ENCODE measurements around the gene BABAM1. TPM values are rescaled to one million over a fixed set of nuclear protein-coding genes. Genes with fewer than 3 reads are reported as not detected.
A peak's percentile ranks its signal among the peaks of the same experiment; 100 is the strongest.

Gene BABAM1
- total and polyA plus RNA-seq, 2 donors: 94.4 to 97.0 TPM

GRCh38 chr19:17240062-17240752 lies 27.0 kb upstream of the BABAM1 start:
- Histone ChIP-seq H3K27me3 (ENCODE audit: control insufficient read depth in 2 of 2, insufficient read depth in 1 of 2, low read length in 1 of 2) (peaks cover 22 to 38% of the 10 kb centered on the region in 2 donors), H3K36me3 (ENCODE audit: control insufficient read depth in 2 of 2, insufficient read depth in 2 of 2, low read length in 1 of 2) (no peaks in the 10 kb centered on the region), H3K4me1 (ENCODE audit: control insufficient read depth in 2 of 2, insufficient read depth in 2 of 2, low read length in 2 of 2) (peaks cover 10 to 12% of the 10 kb centered on the region in 2 donors), H3K27ac (ENCODE audit: low read depth in 1 of 2, low read length in 1 of 2) (no peak overlapping the region), H3K4me3 (ENCODE audit: low read length in 2 of 2) (no peak overlapping the region), H3K9me3 (ENCODE audit: control insufficient read depth in 2 of 2, insufficient read depth in 1 of 2, low read length in 1 of 2) (peaks cover 0 to 4% of the 10 kb centered on the region in 2 donors)
- 91% methylated on average over 24 of the region's 24 CpGs for whole genome bisulfite sequencing
- no peak for DNase-seq (ENCODE audit: low read depth in 6 of 9, low spot score in 9 of 9)

GRCh38 chr19:17240826-17241399 lies 26.3 kb upstream of the BABAM1 start:
- Histone ChIP-seq H3K9me3 (ENCODE audit: control insufficient read depth in 2 of 2, insufficient read depth in 1 of 2, low read length in 1 of 2) (peaks cover 0 to 4% of the 10 kb centered on the region in 2 donors), H3K27ac (ENCODE audit: low read depth in 1 of 2, low read length in 1 of 2) (no peak overlapping the region), H3K36me3 (ENCODE audit: control insufficient read depth in 2 of 2, insufficient read depth in 2 of 2, low read length in 1 of 2) (no peaks in the 10 kb centered on the region), H3K4me3 (ENCODE audit: low read length in 2 of 2) (no peak overlapping the region), H3K27me3 (ENCODE audit: control insufficient read depth in 2 of 2, insufficient read depth in 1 of 2, low read length in 1 of 2) (peaks cover 28 to 39% of the 10 kb centered on the region in 2 donors), H3K4me1 (ENCODE audit: control insufficient read depth in 2 of 2, insufficient read depth in 2 of 2, low read length in 2 of 2) (peaks cover 9 to 10% of the 10 kb centered on the region in 2 donors)
- DNase-seq (ENCODE audit: low read depth in 6 of 9, low spot score in 9 of 9): no peak
- WGBS: 97% methylated on average over 6 of the region's 6 CpGs

DNA sequence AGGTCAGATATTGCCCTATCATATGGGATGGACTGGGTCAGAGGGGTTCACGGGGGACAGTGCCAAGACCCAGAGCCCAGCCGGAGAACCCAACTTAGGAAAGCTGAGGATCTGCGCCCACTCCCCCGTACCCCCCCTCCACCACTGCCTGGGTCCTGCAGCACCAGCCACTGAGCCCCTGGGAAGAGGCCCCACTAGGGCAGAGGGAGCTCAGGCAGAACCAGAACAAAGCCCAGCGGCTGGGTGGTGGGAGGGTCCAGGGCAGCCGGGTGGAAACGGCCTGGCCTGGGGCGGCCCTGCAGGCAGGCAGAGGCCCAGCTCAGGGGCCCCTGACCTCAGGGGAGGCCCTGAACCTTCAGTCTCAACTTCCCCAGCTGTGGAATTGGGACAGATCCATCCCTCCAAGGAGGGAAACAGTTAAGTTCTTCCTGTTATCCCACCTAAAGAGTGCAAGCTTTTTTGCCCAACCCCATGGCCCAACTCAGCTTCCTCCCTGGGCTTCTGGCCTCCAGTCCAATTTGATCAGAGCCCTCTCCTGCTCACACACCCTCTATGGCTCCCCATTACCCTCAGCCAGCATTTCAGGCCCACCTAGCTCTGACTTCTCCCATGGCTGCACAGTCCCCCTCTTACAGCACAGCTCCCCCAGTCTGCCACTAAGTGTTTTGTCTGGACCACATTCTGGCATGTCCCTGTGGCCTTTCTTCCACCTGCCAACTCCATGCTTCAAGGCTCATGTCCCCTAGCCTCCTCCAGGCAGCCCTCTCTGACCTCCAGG lies 24.6 kb upstream of the BABAM1 start:
- Histone ChIP-seq H3K4me1 (ENCODE audit: control insufficient read depth in 2 of 2, insufficient read depth in 2 of 2, low read length in 2 of 2) (peaks cover 4 to 15% of the 10 kb centered on the region in 2 donors), H3K4me3 (ENCODE audit: low read length in 2 of 2) (no peak overlapping the region), H3K27me3 (ENCODE audit: control insufficient read depth in 2 of 2, insufficient read depth in 1 of 2, low read length in 1 of 2) (peaks cover 36 to 55% of the 10 kb centered on the region in 2 donors), H3K27ac (ENCODE audit: low read depth in 1 of 2, low read length in 1 of 2) (no peak overlapping the region), H3K9me3 (ENCODE audit: control insufficient read depth in 2 of 2, insufficient read depth in 1 of 2, low read length in 1 of 2) (peaks cover 0 to 8% of the 10 kb centered on the region in 2 donors), H3K36me3 (ENCODE audit: control insufficient read depth in 2 of 2, insufficient read depth in 2 of 2, low read length in 1 of 2) (no peaks in the 10 kb centered on the region)
- DNase-seq (ENCODE audit: low read depth in 6 of 9, low spot score in 9 of 9): no peak
- WGBS: 81% methylated on average over 8 of the region's 8 CpGs

DNA sequence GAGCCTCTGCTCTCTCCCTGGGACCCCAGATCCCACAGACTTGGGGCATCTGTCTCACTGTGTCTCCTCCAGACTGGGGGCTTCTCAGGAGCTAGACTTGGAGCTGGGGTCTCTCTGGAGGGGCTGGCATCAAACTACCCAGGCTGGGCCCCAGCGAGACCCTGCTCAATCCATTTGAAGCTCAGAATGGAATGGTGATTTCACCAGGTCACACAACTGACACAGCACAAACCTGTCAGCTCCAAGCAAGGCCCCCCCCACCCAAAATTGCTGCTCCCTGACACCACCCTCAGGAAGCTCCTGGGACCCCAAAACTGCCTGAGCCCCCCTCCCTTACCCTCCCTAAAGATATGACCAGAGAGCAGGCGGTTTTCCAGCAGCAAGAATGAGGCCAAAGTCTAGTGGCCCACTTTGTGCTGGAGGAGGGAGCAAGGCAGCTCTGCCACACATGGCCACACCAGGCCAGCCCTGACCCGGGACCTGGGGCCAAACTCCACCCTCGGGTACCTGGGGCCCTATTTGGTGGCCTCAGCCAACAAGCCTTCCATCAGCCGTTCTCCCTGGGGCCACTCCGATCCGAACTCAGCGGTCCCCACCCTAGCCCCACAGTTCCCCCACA lies 23.9 kb upstream of the BABAM1 start:
- Histone ChIP-seq H3K4me1 (ENCODE audit: control insufficient read depth in 2 of 2, insufficient read depth in 2 of 2, low read length in 2 of 2) (peaks cover 4 to 15% of the 10 kb centered on the region in 2 donors), H3K27me3 (ENCODE audit: control insufficient read depth in 2 of 2, insufficient read depth in 1 of 2, low read length in 1 of 2) (peaks cover 36 to 62% of the 10 kb centered on the region in 2 donors), H3K36me3 (ENCODE audit: control insufficient read depth in 2 of 2, insufficient read depth in 2 of 2, low read length in 1 of 2) (no peaks in the 10 kb centered on the region), H3K27ac (ENCODE audit: low read depth in 1 of 2, low read length in 1 of 2) (no peak overlapping the region), H3K4me3 (ENCODE audit: low read length in 2 of 2) (peak overlapping the region in 1 of 2 donors; percentile 33), H3K9me3 (ENCODE audit: control insufficient read depth in 2 of 2, insufficient read depth in 1 of 2, low read length in 1 of 2) (peaks cover 0 to 8% of the 10 kb centered on the region in 2 donors)
- DNase-seq (ENCODE audit: low read depth in 6 of 9, low spot score in 9 of 9): no peak
- 93% methylated on average over 8 of the region's 8 CpGs for WGBS

DNA sequence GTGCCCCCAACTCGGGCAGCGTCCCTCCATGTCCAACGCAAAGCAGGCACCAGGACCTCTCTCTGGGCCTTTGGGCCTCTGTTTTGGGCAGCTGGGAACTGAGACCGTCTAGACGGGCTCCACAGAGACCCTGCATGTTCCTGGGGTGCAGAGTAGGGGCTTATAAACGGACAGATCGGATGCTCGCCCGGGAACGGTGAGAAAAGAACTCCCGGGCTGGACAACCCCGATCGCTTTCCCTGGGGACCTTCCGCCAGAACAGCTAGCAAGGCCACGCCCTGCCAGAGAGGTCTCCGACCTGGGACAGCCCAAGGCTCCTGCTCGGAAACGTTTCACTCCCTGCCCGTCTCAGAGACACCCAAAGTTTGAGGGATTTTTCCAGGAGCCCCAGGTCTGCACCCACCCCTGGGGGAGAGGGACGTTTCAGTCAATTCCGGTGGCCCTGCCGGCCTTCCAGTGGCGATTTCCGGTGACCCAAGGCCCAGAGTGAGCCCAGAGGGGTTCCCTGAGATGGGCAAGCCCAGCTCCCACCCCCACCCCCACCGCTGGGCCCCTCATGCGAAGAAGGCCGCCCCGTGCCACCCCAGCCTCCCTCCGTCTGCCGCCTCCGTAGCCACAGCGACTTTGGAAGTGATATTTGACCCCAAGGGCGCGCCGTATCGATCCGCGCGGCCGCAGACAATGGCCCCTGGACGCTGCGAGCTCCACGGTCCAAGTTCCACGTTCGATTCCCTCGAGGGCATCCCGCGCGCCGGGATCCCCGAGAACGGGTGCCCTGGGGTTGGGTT lies 23.2 kb upstream of the BABAM1 start:
- Histone ChIP-seq H3K27me3 (ENCODE audit: control insufficient read depth in 2 of 2, insufficient read depth in 1 of 2, low read length in 1 of 2) (peaks cover 36 to 66% of the 10 kb centered on the region in 2 donors), H3K27ac (ENCODE audit: low read depth in 1 of 2, low read length in 1 of 2) (peak overlapping the region in 1 of 2 donors; percentile 42), H3K4me3 (ENCODE audit: low read length in 2 of 2) (peak overlapping the region; percentile 33 to 72), H3K4me1 (ENCODE audit: control insufficient read depth in 2 of 2, insufficient read depth in 2 of 2, low read length in 2 of 2) (peaks cover 4 to 15% of the 10 kb centered on the region in 2 donors), H3K9me3 (ENCODE audit: control insufficient read depth in 2 of 2, insufficient read depth in 1 of 2, low read length in 1 of 2) (peaks cover 0 to 8% of the 10 kb centered on the region in 2 donors), H3K36me3 (ENCODE audit: control insufficient read depth in 2 of 2, insufficient read depth in 2 of 2, low read length in 1 of 2) (no peaks in the 10 kb centered on the region)
- 72% methylated on average over 52 of the region's 52 CpGs for WGBS
- no peak for DNase-seq (ENCODE audit: low read depth in 6 of 9, low spot score in 9 of 9)

DNA sequence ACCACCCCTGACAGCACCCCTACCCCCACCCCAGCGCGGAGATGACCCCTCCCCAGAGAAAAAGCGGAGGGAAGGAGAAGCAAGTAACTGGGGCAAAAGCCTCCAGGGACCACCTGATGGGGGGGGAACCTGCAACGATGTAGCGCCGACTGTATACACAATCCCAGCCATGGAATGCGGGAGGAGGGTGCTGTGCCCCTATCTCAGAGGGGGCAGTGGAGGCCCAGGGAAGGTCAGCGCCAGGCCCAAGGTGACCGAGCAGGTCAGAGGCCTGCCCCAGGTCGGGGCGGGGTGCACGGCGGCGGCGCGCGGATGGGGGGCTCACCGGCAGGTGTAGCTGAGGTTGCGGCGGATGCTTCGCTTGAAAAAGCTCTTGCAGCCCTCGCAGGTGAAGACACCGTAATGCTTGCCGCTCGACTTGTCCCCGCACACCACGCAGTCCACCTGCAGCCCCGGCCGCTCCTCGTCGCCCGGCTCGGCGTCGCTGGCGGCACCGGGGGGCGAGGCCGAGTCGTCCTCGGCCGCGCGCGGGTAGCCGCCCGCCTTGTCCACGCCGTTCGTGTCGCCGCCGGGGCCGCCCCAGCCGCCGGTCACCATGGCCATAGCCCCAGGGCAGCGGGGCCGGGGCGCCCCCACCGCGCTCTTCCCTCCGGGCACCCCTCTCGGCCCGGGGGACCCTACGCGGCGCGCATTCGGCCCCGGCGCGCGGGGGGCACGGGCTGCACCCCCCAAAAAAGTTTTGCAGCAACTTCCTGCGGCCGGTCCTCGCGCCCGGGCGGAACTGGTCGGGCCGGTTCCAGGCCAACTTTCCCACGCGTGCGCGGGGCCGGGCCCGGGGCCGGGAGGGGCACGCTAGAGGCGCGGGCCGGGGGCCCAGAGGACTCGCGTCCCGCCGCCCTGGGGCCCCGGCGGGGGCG lies 22.4 kb upstream of the BABAM1 start:
- Histone ChIP-seq H3K4me1 (ENCODE audit: control insufficient read depth in 2 of 2, insufficient read depth in 2 of 2, low read length in 2 of 2) (peaks cover 4 to 18% of the 10 kb centered on the region in 2 donors), H3K4me3 (ENCODE audit: low read length in 2 of 2) (peak overlapping the region; percentile 33 to 72), H3K9me3 (ENCODE audit: control insufficient read depth in 2 of 2, insufficient read depth in 1 of 2, low read length in 1 of 2) (peaks cover 0 to 8% of the 10 kb centered on the region in 2 donors), H3K36me3 (ENCODE audit: control insufficient read depth in 2 of 2, insufficient read depth in 2 of 2, low read length in 1 of 2) (no peaks in the 10 kb centered on the region), H3K27ac (ENCODE audit: low read depth in 1 of 2, low read length in 1 of 2) (peak overlapping the region in 1 of 2 donors; percentile 42), H3K27me3 (ENCODE audit: control insufficient read depth in 2 of 2, insufficient read depth in 1 of 2, low read length in 1 of 2) (peaks cover 36 to 66% of the 10 kb centered on the region in 2 donors)
- peak in 1 of 9 donors; percentile 28 for DNase-seq (ENCODE audit: low read depth in 6 of 9, low spot score in 9 of 9)
- WGBS: 5% methylated on average over 100 of the region's 100 CpGs

DNA sequence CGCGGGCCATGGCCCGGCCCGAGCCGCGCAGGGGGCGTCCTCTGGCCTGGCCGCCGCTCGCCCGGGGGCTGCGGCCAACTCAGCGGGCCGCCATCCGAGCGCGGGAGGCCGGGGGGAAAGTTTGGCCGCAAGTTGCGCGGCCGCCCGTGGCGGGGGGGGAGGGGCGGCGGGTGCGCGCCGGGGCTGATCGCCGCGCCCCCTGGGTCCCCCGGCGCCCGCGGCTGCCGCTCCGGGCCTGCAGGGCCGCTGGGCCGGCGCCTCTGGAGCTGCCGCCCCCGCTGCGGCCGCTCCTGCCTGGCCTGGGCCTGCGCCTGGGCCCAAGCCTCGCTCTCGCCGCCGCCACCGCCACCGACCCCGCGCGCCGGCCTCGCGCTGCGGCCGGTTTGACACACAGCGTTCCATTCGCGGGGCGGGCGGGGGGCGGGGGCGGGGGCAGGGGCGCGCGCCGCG lies 21.7 kb upstream of the BABAM1 start, which contains the start of gene NR2F6:
NR2F6 (minus strand) TSS at position 385 of the 450 bp plus-strand sequence. CDS start 699 bp downstream, outside the sequence.
- Histone ChIP-seq H3K27me3 (ENCODE audit: control insufficient read depth in 2 of 2, insufficient read depth in 1 of 2, low read length in 1 of 2) (peaks cover 36 to 63% of the 10 kb centered on the region in 2 donors), H3K4me1 (ENCODE audit: control insufficient read depth in 2 of 2, insufficient read depth in 2 of 2, low read length in 2 of 2) (peaks cover 4 to 18% of the 10 kb centered on the region in 2 donors), H3K27ac (ENCODE audit: low read depth in 1 of 2, low read length in 1 of 2) (peak within 1 kb of the TSS in 1 of 2 donors; percentile 18), H3K9me3 (ENCODE audit: control insufficient read depth in 2 of 2, insufficient read depth in 1 of 2, low read length in 1 of 2) (peaks cover 0 to 8% of the 10 kb centered on the region in 2 donors), H3K36me3 (ENCODE audit: control insufficient read depth in 2 of 2, insufficient read depth in 2 of 2, low read length in 1 of 2) (no peaks in the 10 kb centered on the region), H3K4me3 (ENCODE audit: low read length in 2 of 2) (peak within 1 kb of the TSS; percentile 38 to 72)
- under 1% methylated on average over 72 of the region's 72 CpGs for WGBS
- DNase-seq (ENCODE audit: low read depth in 6 of 9, low spot score in 9 of 9): no peak
